NCI-H2171 treated with DMSO at 0.1 percent for 48 hours (cell line): ENCODE results near the gene TOM1.

ENCODE experiments used
- DNase-seq: peaks from one replicate; lab custom pipeline; 2025; lab: John Stamatoyannopoulos, UW

Gene TOM1

DNA sequence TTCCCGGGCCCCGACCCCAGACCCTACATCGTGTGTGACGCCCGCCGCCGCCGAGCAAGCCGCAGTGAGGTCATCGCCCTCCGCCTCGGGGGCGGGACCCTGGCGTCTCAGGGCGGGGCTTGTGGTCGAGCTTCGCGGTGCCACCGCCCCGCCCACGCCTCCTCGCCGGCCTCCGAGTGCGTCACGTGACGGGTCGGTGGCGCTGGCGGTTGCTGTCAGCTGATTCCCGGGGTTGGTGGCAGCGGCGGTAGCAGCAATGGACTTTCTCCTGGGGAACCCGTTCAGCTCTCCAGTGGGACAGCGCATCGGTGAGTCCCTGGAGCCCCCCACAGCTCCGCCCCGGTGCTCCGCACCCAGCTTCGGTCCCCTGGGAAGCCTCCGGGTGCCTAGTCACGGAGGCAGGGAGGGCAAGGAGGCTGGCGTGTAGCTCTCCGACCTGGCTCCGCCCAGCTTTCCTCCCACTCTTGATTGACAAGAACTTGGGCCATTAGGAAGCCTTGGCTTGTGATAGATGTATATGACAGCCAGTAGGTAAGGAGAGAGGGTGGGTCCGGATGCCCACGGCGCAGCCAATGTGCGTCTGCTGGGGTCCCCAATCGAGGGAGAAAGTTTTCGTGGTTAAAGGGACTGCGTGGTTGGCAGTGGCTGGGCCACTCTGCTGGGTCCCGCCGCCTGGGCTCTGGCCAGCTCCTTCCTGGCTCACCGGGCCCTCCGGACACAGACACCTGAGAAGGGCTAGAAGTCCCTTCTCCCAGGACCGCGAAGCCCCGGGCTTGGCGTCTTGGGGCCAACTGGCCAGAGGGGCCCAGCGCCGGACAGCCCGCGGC lies at the start of gene TOM1:
TSS of gene TOM1 (plus strand) at position 222 of the 827 bp plus-strand sequence. CDS start at position 257, 35 bp downstream.
- peak; percentile 95 for DNase-seq

DNA sequence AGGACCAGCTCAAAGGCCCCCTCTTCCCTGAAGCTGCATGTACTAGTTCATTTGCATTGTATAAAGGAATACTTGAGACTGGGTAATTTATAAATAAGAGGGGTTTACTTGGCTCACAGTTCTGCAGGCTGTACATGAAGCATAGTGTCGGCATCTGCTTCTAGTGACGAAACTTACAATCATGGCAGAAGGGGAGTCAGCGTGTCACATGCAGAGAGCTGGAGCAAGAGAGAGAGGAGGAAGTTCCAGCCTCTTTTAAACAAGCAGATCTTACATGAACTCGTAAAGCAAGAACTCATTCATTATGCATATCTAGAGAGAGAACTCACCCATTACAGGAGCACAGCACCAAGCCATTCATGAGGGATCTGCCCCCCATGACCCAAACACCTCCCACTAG lies 49.5 kb upstream of the TOM1 start:
- no peak for DNase-seq

DNA sequence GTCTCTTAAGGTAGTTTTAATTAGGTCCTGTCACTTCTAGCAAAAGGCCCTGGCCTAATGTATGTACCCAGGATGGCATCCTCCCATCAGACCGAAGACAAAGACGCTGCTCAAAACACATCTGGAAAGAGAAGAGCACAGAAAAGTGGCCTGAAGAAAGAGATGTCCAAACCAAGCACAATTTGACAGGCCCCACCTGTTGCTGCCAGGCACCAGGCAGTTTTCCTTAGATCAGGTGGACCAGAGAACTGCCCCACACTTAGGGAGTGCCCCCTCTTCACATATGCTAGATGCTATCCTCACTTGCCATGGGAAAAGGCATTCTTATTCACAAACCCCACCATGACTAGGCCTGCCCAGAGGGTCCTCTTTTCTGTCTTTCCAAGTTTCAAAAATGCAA lies 45.7 kb upstream of the TOM1 start:
- DNase-seq, result no peak

DNA sequence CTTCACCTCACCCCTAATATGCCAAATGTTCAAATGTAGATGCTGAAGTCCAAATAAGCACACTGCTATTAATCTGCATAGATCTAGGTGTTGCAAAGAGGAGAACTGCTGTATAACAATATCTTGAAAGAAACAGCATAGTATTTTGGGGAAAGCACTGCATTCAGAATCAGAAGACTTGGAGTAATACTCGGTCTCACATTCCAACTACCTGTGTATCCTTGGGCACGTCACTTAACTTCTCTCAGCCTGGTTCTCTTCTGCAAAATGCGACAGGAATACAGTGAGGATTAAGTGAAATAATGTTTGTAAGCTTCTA lies 42.7 kb upstream of the TOM1 start:
- no peak for DNase-seq

DNA sequence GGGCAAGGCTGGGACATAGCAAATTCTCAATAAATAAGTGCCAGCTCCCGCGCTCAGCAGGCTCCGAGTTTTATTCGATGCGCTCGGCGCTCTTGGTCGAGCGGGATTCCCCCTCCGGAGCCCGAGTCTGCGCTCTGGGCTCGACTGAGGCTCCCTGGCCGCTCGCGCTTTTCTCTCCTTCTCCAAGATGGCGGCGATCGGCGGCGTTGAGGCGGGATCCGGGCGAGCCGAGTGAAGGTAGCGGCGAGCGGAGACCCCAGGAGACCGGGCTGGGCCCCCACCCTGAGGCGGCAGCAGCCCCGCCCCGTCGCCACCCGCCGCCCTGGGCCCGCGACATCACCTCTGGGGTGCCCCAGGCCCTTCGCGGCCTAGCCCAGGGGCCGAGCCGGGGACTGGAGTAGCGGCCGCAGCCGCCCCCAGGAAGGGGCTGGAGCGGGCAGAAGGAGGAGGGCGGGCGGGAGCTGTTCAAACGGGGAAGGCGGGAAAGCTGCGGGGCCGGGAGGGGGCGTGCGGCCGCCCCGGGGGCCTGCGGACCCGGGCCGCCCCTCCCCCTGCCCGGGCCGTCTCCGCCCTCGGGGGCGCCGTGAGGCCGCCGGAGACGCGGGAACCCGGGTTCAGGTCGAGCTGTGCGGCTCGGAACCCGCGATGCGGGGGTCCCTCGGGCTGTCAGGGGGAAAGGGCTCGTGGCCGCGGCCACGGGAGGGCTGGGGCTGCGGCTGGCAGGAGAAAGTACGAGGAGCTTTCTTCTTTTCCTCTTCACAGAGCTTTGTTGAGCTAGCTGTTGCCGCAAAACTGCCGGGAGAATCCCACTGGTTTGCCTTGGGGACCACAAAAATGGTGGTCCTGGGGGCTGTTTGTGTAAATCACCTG lies 42.1 kb upstream of the TOM1 start, which contains the start of gene HMGXB4:
TSS of gene HMGXB4 (plus strand) at position 173 of the 870 bp plus-strand sequence. CDS start 4,898 bp downstream, outside the sequence.
- DNase-seq, result peak; percentile 87

DNA sequence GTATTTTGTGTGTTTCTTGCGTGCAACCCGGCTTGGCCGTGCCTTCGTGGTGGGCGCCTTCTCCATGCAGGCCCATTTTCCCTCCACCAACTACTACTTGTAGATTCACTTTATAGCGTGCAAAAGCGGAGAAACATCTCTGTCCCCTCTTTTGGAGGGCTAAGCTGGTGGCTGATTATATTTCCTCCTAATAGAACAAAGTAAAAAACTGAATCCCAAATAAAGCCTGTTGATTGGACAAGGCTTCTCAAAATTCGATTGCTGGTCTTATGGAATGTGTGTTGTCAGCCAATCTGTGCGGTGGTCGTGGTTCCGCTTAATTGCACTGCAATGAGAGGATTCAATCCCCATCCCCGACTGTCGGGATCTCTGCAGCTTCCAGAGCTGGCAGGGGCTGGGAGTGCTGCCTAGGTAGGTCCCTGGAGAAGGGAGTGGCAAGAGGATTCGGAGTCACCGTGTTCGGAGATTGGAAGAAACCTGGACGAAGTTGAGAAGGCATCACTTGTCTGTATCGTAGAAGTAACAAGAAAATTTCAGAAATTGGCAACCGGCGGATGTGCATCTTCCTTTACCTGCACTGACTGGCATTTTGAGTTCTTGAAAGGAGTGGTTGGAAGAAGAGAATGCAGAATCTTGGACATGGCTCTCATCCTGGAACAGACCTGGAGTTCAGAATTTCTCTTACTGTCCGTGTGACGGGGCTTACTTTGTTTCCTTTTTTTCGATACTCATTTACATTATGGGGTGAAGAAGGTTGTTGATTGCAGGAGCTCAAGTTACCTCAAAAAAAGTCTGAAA lies 41.3 kb upstream of the TOM1 start:
- peak; percentile 27 for DNase-seq

DNA sequence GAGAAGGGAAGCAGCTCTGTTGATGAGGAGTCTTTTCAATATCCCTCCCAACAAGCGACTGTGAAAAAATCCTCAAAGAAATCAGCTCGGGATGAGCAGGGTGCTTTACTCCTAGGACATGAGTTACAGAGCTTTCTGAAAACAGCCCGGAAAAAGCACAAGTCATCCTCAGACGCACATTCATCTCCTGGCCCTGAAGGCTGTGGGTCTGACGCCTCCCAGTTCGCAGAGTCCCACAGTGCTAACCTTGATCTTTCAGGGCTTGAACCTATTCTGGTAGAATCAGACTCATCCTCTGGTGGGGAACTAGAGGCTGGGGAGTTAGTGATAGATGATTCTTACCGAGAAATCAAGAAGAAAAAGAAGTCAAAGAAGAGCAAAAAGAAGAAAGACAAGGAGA lies 34.7 kb upstream of the TOM1 start:
- DNase-seq, result no peak

DNA sequence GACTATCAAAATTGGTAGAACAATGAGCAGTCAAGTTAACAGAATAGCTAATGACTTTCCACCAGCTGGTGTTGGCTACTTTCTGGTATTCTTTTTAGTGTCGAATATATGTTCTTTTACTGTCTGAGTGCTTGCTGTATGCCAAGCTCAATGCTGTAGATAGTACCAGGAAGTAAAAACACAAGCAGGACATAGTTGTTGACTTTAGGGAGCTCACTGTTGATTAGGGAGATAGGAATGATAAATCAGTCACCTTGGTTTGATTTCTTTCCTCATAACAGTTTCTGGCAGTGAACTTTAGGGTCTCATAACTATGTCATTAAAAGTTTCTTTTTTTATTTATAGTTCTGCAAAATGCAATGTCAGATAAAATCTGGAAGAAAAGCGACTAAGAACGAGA lies 33.4 kb upstream of the TOM1 start:
- DNase-seq, result no peak

DNA sequence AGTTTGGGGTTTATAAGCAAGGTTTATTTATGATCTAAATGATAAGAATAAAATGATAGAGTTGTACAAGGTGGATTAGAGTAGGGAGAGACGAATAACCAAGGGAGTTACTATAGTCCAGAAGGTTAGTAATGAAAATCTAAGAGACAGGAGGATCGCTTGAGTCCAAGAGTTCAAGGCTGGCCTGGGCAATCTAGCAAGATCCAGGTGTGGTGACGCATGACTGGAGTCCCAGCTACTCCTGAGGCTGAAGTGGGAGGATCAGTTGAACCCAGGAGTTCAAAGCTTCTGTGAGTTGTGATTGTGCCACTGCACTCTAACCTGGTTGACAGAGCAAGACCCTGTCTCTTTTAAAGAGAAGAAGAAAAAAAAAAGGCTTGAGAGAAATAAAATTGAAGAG lies 30.1 kb upstream of the TOM1 start:
- no peak for DNase-seq

DNA sequence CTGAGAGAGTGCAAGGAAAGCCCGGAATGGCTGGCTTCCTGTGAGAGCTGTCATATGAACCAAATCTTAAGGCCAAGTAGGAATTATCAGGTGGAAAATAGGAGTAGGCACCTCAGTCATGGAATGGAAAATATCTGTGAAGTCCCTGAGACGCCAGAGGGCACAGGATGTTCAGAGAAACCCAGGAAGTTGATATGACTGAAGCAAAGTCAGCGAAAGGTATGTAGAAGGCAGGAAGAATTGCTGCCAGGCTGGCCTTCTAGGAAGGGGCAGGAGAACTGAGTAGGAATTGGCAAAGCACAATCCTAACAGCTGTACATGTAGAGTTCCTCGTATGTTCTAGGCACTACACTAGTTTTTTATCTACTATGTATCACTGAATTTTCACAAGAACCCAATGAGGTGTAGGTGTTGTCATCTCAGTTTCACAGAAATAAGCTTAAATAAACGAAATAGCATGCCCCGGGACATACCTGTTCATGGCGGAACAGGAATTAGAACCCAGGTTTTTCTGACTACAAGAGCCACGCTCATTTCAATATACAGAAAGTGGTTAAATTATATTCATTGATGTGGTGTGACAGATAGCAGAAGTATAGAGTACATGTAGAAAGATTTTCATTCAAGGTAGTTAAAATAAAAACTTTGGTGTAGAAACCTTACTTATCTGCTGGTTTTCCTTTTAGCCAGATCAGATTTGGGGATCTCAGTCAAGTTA lies 25.4 kb upstream of the TOM1 start:
- no peak for DNase-seq

DNA sequence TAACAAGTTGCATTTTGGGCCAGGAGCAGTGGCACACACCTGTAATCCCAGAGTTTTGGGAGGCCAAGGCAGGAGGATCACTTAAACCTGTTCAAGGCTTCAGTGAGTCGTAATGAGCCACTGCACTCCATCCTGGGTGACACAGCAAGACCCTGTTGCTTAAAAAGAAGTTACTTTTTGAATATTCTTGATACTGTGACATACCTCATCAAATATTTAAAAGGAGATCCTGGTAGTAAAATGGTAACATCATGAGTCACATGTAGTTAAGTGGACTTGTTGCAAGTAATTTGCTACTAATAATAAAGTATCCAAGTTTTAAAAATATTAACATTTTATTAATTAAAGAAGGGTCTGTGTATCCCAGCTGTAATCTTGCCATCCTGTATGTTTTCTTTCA lies 24.1 kb upstream of the TOM1 start:
- DNase-seq, result no peak

DNA sequence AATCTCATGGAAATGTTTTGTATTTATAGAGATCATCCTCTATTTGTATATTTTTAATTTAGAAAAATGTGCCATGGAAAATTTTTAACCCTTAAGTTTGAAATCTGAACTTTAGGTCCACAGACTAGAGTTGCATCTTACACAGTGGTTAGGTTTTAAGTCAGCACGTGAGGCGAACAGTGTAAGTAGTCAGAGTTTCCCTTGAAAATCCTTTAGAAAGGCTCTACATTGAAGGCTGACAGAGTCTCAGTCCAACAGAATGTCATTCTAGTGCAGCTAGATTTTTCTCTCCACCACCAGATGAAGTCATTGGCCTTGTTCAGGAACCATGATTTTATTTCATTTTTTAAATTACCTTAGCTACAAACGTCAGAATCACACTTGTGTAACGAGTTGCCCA lies 23.7 kb upstream of the TOM1 start:
- no peak for DNase-seq

DNA sequence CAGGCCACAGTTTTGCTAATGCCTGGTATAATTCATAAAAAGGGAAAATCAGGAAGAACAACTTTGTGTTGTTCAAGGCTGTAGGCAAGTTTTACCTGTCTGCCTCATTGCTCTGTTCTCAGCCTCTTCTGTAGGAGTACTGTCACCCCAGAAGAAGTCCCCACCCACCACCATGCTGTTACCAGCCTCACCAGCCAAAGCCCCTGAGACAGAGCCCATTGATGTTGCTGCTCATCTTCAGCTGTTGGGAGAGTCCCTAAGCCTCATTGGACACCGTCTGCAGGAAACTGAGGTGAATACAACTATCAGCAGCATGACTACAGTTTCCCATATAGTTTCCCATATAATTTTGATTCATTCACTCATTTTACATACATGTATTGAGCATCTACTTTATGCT lies 11.6 kb upstream of the TOM1 start:
- no peak for DNase-seq

DNA sequence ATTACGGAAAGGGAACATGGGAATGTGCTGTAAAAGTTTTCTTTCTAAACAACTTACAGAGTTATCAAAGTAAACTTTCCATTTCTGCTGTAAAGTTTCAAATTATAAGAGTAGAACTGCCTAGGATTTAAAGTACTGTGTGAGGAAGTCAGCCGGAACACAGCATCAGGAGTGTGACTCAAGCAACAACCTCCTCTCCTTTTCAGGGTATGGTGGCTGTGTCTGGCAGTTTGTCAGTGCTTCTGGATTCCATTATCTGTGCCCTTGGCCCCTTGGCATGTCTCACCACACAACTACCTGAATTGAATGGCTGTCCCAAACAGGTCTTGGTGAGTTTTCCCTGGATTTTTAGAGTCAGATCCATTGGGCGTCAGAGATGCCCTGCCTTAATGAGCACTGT lies 6.9 kb upstream of the TOM1 start:
- DNase-seq, result no peak

DNA sequence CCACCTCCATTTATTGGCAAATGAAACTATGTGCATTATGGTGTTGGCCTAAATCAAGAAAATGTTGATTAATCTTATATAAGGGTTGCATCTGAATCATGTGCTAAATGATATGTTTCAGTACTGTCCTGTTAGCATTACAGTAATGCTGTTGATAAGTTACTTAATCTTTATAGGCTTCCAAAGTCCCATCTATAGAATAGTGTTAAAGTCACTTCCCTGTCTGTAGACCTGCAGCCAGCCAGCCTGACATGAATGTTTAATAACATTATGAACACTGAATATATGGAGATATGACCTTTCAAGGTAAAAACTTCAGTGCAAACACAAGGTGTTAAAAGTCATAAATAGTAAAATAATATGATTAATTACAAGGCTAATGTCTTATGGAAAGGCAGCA lies 3.6 kb upstream of the TOM1 start:
- no peak for DNase-seq

DNA sequence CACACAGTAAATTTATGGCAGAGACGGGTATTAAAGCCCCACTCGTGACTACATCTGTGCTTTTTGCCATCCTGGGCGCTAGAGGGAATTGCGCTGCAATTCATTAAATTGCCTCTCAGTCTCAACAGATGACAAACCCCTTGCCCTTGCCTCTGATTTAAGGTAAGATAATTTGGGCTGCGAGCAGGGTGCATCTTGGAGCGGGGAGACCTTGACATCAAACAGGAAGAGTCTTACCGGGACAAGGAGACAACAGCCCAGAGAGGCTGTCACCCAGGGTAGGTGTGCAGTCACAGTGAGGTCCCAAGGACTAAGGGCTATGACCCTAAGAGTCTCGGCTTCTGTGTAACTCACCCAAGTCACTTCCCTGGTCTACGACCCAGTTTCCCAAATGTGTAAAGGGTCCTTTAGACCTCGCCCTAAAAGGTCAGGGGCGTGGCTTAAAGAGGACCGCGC lies 449 bp upstream of the TOM1 start:
- DNase-seq, result peak; percentile 70

DNA sequence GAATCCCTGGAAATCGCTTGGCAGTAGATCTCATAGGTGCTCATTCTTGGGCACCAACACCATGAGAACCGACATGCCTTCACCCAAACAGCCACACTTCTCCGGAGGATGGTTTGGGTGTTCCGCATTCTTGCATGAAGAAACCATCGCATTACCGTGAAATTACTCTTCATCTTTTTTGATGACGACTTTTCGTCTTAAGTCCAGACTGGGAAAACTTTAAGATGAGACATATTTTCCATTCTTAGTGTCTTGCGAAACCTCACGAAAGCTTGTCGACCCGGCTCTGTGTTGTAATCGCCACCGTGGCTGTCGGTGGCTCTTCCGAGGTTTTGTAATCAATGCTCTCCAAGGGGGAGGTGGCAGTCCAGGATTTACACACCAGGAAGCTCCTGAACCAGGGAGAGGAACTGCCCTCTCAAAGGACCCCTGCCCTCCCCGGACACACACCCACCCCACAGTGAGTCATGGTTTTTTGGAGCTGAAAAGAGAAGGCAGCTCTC lies 1.7 kb downstream of the TOM1 start:
- no peak for DNase-seq

DNA sequence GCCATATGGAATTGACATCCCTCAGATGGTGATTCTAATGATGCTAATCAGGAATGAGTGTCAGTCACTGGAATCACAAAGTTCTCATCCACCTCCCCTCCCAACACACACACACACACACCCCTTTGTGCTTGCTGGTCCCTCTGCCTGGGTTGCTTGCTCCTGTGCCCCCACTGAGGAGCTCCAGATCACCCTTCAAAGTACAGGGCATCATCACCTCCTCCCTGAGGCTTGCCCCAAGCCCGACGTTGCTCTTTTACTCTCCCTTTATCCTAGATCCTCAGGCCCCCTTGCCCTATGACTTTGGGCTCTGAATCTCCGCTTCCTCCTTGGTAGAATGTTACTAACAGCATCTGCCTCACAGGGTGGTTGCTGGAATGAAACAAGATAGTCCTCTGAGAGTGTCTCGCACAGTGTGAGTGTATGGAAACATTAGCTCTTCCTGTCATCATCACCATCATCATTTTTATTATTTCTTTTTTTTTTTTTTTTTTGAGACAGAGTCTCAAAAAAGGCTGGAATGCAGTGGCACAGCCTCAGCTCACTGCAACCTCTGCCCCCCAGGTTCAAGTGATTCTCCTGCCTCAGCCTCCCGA lies 3.4 kb downstream of the TOM1 start:
- DNase-seq, result no peak

DNA sequence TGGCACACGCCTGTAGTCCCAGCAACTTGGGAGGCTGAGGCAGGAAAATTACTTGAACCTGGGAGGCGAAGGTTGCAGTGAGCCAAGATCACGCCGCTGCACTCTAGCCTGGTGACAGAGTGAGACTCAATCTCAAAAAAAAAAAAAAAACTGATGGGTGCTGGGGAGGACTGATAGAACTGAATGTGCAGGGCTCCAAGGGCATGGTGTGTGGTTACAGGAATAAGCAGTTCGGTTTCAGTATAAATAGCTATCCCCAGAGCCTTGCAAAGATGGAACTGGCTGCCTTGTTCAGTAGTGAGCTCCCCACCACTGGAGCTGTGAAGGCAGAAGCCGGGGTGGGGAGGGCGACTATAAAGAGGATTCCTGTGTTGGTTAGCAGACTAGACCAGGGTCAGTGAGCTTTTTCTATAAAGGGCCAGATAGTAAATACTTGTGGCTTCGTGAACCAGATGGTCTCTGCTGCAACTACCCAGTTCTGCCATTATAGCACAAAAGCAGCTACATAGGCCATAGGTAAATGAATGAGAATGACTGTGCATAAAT lies 5.9 kb downstream of the TOM1 start:
- no peak for DNase-seq

DNA sequence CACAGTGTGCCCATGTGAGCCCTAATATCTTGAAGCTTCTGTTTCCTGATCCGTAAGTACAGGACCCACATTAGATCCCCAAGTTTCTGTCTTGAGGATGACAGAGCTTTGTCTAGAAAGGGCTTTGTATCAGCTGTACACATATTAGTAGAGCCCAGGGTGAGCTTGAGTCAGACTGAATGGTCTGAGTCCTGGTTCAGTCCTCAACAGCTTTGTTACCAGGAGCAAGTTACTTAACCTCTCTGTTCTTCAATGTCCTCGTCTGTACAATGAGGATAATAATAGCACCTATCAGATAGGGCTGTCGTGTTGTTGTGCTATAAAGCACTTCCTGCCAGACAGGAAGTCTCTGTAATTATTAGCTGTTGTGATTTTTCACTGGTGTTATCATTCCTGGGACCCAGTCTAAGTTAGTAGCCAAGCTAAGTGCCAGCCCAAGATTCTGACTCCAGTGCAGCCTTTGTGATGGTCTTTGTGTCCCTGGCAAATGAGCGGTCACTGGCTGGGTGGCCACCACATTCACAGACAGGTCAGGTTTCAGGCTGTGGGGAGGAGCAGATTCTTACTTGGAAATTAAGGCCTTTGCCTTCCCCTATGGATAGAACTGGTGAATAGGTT lies 6.8 kb downstream of the TOM1 start:
- DNase-seq, result no peak
